ENCODE results near the gene DLG2. TPM values are rescaled to one million over a fixed set of nuclear protein-coding genes. Genes with fewer than 3 reads are reported as not detected.

Gene DLG2
- total and polyA plus RNA-seq, 12 donors = 1.0 to 14.8 (median 7.4) TPM

- Histone ChIP-seq H3K27me3 (no peaks in the 10 kb centered on the region), H3K4me3 (no peak overlapping the region), H3K9me3 (peaks cover 0 to 59% (median 18%) of the 10 kb centered on the region in 11 donors), H3K27ac (no peak overlapping the region), H3K4me1 (no peaks in the 10 kb centered on the region), H3K36me3 (no peaks in the 10 kb centered on the region)
- TF ChIP-seq CTCF (IDR thresholded peaks at IDR 0.05) = no peak
- WGBS, 2 donors = 92 to 97% methylated on average over 20 of the region's 20 CpGs
- DNase-seq = no peak
- ATAC-seq = no peak
- intact Hi-C loops (cut with DNase I) = no loop called here
These were observed 143.3 kb downstream of the DLG2 start for GRCh38 chr11:85483861-85484260.

DNA sequence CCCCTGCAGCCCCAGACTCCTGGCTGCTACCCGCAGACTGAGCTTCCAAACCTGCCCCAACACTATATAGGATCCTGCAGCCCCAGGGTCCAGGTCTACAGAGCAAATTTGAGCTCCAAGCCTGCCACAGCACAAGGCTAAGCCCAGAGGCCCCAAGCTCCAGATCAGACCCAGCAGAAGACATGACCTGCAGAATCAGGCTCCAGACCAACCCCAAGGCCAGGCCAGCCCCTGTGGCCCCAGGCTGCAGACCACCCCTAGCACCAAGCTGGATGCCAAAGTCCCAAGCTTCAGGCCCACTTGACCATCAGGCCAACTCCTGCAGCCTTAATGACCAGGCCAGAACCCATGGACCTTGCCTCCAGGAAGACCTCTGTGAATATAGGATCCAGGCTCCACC, 145.3 kb downstream of the DLG2 start:
- DNase-seq = no peak
- peak in 1 of 8 donors; percentile 41 for ATAC-seq
- H3K4me1 ChIP-seq = no peaks in the 10 kb centered on the region
- peaks cover 0 to 42% (median 8%) of the 10 kb centered on the region in 11 donors for H3K9me3 ChIP-seq
- intact Hi-C loops (cut with DNase I) = no loop called here
- no peak overlapping the region for H3K27ac ChIP-seq
- no peaks in the 10 kb centered on the region for H3K27me3 ChIP-seq
- H3K4me3 ChIP-seq = no peak overlapping the region
- WGBS, 2 donors = 93 to 100% methylated on average over 1 of the region's 1 CpG
- H3K36me3 ChIP-seq = no peaks in the 10 kb centered on the region
- no peak for TF ChIP-seq CTCF (IDR thresholded peaks at IDR 0.05)

GRCh38 chr11:85475660-85476517, 151.3 kb downstream of the DLG2 start:
- intact Hi-C loops (cut with DNase I) = no loop called here
- ATAC-seq = no peak
- 63 to 68% methylated on average over 7 of the region's 7 CpGs for WGBS, 2 donors

GRCh38 chr11:85472953-85473352, 154.2 kb downstream of the DLG2 start:
- DNase-seq (no peak), ATAC-seq (no peak)
- Histone ChIP-seq H3K4me1 (peaks cover 0 to 10% (median 0%) of the 10 kb centered on the region in 9 donors), H3K27me3 (no peaks in the 10 kb centered on the region), H3K36me3 (no peaks in the 10 kb centered on the region), H3K27ac (no peak overlapping the region), H3K4me3 (no peak overlapping the region), H3K9me3 (peaks cover 0 to 24% (median 0%) of the 10 kb centered on the region in 11 donors)
- no peak for TF ChIP-seq CTCF (IDR thresholded peaks at IDR 0.05)
- WGBS, 2 donors = 97 to 98% methylated on average over 6 of the region's 6 CpGs
- intact Hi-C loops (cut with DNase I) = no loop called here

More at GRCh38 chr11:85475660-85476517, 151.3 kb downstream of the DLG2 start:
- Histone ChIP-seq H3K27me3 (no peaks in the 10 kb centered on the region), H3K9me3 (peaks cover 0 to 15% (median 0%) of the 10 kb centered on the region in 11 donors), H3K27ac (no peak overlapping the region), H3K4me3 (no peak overlapping the region), H3K4me1 (peaks cover 0 to 10% (median 0%) of the 10 kb centered on the region in 9 donors), H3K36me3 (no peaks in the 10 kb centered on the region)
- TF ChIP-seq CTCF (IDR thresholded peaks at IDR 0.05) = no peak
- DNase-seq = no peak

All from heart right ventricle (tissue), 16 donors.